GM19438 (cell line): Measurements from ENCODE around the gene LDB2.

Experiments
- ATAC-seq: cut with Tn5 transposase; IDR thresholded peaks from one replicate; pipeline ENCODE4 v1.9.1; 2021; ENCODE audit warnings: low read depth; ENCODE audit not compliant: unreplicated experiment

LDB2 gene

GRCh38 chr4:16887887-16888286 lies 10.6 kb downstream of the LDB2 start:
- ATAC-seq, result no peak

- no peak for ATAC-seq
Measured at GRCh38 chr4:16884673-16885460, 13.6 kb downstream of the LDB2 start.

- no peak for ATAC-seq
Measured at GRCh38 chr4:16883806-16884205, 14.6 kb downstream of the LDB2 start.

- ATAC-seq, result no peak
Measured at GRCh38 chr4:16881151-16881884, 17.1 kb downstream of the LDB2 start.

- no peak for ATAC-seq
Measured at GRCh38 chr4:16875487-16875886, 23.0 kb downstream of the LDB2 start.

- no peak for ATAC-seq
Measured at GRCh38 chr4:16869594-16870245, 28.7 kb downstream of the LDB2 start.

GRCh38 chr4:16868674-16869073 lies 29.8 kb downstream of the LDB2 start:
- ATAC-seq, result no peak

GRCh38 chr4:16867827-16868226 lies 30.6 kb downstream of the LDB2 start:
- no peak for ATAC-seq

GRCh38 chr4:16866974-16867373 lies 31.5 kb downstream of the LDB2 start:
- ATAC-seq, result no peak

- no peak for ATAC-seq
Measured at GRCh38 chr4:16865897-16866283, 32.6 kb downstream of the LDB2 start.

GRCh38 chr4:16865209-16865896 lies 33.1 kb downstream of the LDB2 start:
- no peak for ATAC-seq

- ATAC-seq, result no peak
Measured at GRCh38 chr4:16864199-16864598, 34.2 kb downstream of the LDB2 start.

- no peak for ATAC-seq
Measured at GRCh38 chr4:16862697-16863096, 35.7 kb downstream of the LDB2 start.

- no peak for ATAC-seq
Measured at GRCh38 chr4:16860516-16860915, 37.9 kb downstream of the LDB2 start.

GRCh38 chr4:16859031-16859430 lies 39.4 kb downstream of the LDB2 start:
- ATAC-seq, result no peak

- no peak for ATAC-seq
Measured at GRCh38 chr4:16858275-16858752, 40.1 kb downstream of the LDB2 start.

- ATAC-seq, result no peak
Measured at GRCh38 chr4:16857425-16857824, 41.0 kb downstream of the LDB2 start.

GRCh38 chr4:16853640-16854039 lies 44.8 kb downstream of the LDB2 start:
- ATAC-seq, result no peak

- no peak for ATAC-seq
Measured at GRCh38 chr4:16852644-16853043, 45.8 kb downstream of the LDB2 start.

- ATAC-seq, result no peak
Measured at GRCh38 chr4:16852228-16852627, 46.2 kb downstream of the LDB2 start.
